Tibial nerve (tissue), 4 donors: ENCODE measurements around the gene PCK2. TPM values are rescaled to one million over a fixed set of nuclear protein-coding genes. Genes with fewer than 3 reads are reported as not detected.

Experiments
- DNase-seq, 2 donors: peaks; one replicate each; pipeline ENCODE4 v3.0.0-alpha.2; 2019; ENCODE audit warnings: low spot score in 2 of 2
- H3K27ac ChIP-seq, 4 donors: fragments of 200-600 bp; sonication (generic) in 3 of 4; one replicate each; pipeline ENCODE4 v1.5.1; 2017 to 2019; ENCODE audit warnings: mild to moderate bottlenecking in 1 of 4
- H3K27me3 ChIP-seq, 2 donors: fragments of 200-600 bp; sonication (generic) in 1 of 2; one replicate each; pipeline versions ENCODE4 v1.5.1 to v1.6.0; 2017 to 2019
- H3K36me3 ChIP-seq, 3 donors: fragments of 200-600 bp; sonication (generic); one replicate each; pipeline ENCODE4 v1.5.1; 2018 to 2019
- H3K4me1 ChIP-seq, 4 donors: fragments of 200-600 bp; sonication (generic) in 3 of 4; one replicate each; pipeline ENCODE4 v1.5.1; 2017 to 2019
- H3K4me3 ChIP-seq, 4 donors: fragments of 200-600 bp; sonication (generic) in 3 of 4; one replicate each; pipeline ENCODE4 v1.5.1; 2017 to 2019; ENCODE audit warnings: mild to moderate bottlenecking in 1 of 4, moderate library complexity in 1 of 4
- H3K9me3 ChIP-seq, 4 donors: fragments of 200-600 bp; sonication (generic) in 3 of 4; one replicate each; pipeline ENCODE4 v1.5.1; 2017 to 2019
- EP300 ChIP-seq, 2 donors: sonication (generic); formaldehyde crosslinking; IDR thresholded peaks; one replicate each; pipeline ENCODE4 v1.6.1; 2017; ENCODE audit warnings: antibody characterized with exemption in 2 of 2, mild to moderate bottlenecking in 1 of 2
- POLR2A ChIP-seq, 2 donors: fragments of 450-650 bp; IDR thresholded peaks; one replicate each; pipeline ENCODE4 v1.6.1; 2017; ENCODE audit warnings: antibody characterized with exemption in 2 of 2, mild to moderate bottlenecking in 2 of 2, moderate library complexity in 2 of 2
- WGBS, 2 donors: methylation state at CpG; one replicate each; pipeline ENCODE4 v1.1.5; 2018; 5-methylcytosine and 5-hydroxymethylcytosine counted together
- total RNA-seq, 4 donors: library from RNA; depleted of rRNA; stranded (reverse); fragments of >200 nt; gene quantifications; one replicate each; pipeline ENCODE4 v1.1.0, GENCODE V29; 2016
- TF ChIP-seq, protein P1 (sequence below), 5 experiments: fragments of 200-600 bp in 3 of 5; fragments of 450-650 bp in 2 of 5; sonication (generic) in 3 of 5; IDR thresholded peaks; one replicate each; pipeline ENCODE4 v1.5.1; 2016 to 2019; ENCODE audit warnings: antibody characterized with exemption in 5 of 5, mild to moderate bottlenecking in 3 of 5, moderate library complexity in 2 of 5

The PCK2 gene
- total RNA-seq, 4 donors from 2014 or later: 28.9 to 49.2 (median 34.3) TPM

DNA sequence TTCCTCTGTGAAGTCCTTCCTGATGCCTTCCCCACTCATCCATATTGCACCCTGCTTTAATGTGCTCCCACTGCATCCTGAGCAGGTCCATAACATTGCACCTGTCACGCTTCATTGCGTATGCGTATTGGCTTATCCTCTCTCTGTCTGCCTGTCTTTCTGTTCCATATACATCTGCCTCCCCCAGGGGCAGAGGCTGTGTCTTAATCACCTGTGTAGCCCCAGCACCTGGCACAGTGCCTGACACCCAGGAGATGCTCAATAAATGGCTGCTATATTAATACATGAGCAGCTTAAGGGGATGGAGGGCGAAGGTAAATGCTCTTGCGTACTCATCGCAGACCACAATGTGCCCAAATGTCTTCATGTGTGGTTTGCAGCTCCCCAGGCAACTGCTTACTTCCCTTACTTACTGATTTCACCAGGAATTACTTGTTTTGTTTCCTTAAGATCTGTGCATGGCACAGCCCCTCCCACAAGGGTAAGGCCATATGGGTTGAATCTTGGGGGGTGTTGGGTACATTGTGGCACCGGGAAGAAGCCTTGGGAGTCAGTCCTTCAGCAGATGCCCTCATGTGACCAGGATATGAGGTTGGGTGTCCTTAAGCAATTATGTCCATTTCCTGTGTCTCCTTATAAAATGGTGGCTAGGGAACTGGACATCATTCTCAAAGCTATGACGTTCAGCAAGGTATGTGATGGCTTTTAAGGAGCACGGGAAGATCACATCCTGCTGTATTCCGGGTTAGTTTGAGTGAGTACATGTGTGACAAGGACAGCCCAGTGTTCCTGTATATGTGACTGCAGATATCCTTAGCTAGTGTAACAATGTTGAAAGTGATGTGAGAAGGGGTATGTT lies 23.6 kb upstream of the PCK2 start:
- TF ChIP-seq POLR2A (IDR thresholded peaks at IDR 0.05) (no peak), EP300 (IDR thresholded peaks at IDR 0.05) (no peak)
- TF ChIP-seq, protein P1, sequence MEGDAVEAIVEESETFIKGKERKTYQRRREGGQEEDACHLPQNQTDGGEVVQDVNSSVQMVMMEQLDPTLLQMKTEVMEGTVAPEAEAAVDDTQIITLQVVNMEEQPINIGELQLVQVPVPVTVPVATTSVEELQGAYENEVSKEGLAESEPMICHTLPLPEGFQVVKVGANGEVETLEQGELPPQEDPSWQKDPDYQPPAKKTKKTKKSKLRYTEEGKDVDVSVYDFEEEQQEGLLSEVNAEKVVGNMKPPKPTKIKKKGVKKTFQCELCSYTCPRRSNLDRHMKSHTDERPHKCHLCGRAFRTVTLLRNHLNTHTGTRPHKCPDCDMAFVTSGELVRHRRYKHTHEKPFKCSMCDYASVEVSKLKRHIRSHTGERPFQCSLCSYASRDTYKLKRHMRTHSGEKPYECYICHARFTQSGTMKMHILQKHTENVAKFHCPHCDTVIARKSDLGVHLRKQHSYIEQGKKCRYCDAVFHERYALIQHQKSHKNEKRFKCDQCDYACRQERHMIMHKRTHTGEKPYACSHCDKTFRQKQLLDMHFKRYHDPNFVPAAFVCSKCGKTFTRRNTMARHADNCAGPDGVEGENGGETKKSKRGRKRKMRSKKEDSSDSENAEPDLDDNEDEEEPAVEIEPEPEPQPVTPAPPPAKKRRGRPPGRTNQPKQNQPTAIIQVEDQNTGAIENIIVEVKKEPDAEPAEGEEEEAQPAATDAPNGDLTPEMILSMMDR (IDR thresholded peaks at IDR 0.05): no peak
- Histone ChIP-seq H3K27me3 (peaks cover 0 to 36% of the 10 kb centered on the region in 2 donors), H3K9me3 (no peaks in the 10 kb centered on the region), H3K27ac (no peak overlapping the region), H3K4me3 (no peak overlapping the region), H3K4me1 (no peaks in the 10 kb centered on the region), H3K36me3 (no peaks in the 10 kb centered on the region)
- no peak for DNase-seq
- WGBS, 2 donors: 77 to 79% methylated on average over 10 of the region's 10 CpGs

DNA sequence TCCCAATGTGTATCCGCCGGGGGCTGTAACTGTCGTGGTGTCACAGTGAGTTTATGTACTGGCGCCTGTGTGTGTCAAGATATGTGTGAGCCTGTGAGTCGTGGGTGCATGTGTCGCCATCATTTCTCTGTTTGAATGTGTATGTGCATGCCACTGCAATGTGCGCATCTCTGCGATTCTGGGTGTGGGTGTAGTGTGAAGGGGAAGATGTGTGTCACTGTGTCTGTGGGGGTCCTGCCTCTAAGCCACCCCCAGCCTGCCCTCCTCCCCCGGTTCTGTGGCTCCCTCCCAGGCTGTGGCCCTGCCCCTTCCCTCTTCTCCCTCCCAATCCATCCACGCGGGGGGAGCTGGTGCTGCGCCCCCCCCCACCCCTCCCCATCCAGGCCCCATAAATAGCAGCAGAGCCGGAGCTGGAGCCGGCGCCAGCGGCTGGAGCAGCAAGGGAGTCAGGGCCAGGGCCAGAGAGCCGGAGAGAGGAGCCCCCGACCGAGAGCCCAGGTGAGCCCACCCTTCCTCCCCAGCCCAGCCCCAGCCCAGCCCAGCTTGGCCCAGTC lies 22.9 kb upstream of the PCK2 start, which contains the start of gene CPNE6:
Gene CPNE6 (plus strand): TSS at position 419 of the 554 bp plus-strand sequence. CDS start 1,375 bp downstream, outside the sequence.
- H3K27me3 ChIP-seq: peaks cover 0 to 36% of the 10 kb centered on the region in 2 donors
- H3K9me3 ChIP-seq: no peaks in the 10 kb centered on the region
- no peaks in the 10 kb centered on the region for H3K36me3 ChIP-seq
- H3K4me3 ChIP-seq: no peak within 1 kb of the TSS
- no peak for DNase-seq
- TF ChIP-seq POLR2A (IDR thresholded peaks at IDR 0.05) (no peak), EP300 (IDR thresholded peaks at IDR 0.05) (no peak)
- TF ChIP-seq, protein P1 (IDR thresholded peaks at IDR 0.05): no peak
- no peaks in the 10 kb centered on the region for H3K4me1 ChIP-seq
- 46 to 51% methylated on average over 13 to 18 of the region's 19 CpGs for WGBS, 2 donors
- H3K27ac ChIP-seq: no peak within 1 kb of the TSS

DNA sequence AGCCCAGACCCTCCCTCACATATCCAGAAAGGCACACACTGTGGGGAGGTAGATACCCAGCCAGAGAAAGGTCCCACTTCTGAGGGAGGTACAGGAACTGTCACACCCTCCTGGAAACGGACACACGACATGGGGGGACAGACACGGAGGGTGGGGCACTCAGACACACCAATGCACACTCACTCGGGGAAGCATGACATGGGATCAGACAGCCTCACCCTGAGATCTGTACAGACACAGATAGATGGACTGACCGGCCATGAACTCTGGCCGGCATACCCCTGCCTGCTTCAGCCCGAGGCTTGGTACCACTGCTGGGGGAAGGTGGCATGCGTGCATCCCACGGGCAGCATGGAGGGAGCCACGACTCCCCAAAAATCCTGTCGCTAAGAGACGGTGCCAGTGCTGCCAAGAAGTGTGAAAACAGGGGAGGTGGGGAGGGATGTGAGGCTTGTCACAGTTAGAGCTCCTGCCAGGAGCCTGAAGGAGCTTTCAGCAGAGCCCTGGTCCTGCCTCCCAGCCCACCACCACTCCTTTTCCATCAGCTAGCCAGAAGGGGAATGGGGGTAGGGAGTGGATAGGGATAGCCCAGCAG lies 22.2 kb upstream of the PCK2 start:
- Histone ChIP-seq H3K27ac (no peak overlapping the region), H3K4me3 (no peak overlapping the region), H3K36me3 (no peaks in the 10 kb centered on the region), H3K27me3 (peaks cover 0 to 36% of the 10 kb centered on the region in 2 donors), H3K4me1 (no peaks in the 10 kb centered on the region), H3K9me3 (no peaks in the 10 kb centered on the region)
- TF ChIP-seq POLR2A (IDR thresholded peaks at IDR 0.05) (no peak), EP300 (IDR thresholded peaks at IDR 0.05) (no peak)
- TF ChIP-seq, protein P1 (IDR thresholded peaks at IDR 0.05): no peak
- 68 to 75% methylated on average over 12 of the region's 12 CpGs for WGBS, 2 donors
- no peak for DNase-seq

DNA sequence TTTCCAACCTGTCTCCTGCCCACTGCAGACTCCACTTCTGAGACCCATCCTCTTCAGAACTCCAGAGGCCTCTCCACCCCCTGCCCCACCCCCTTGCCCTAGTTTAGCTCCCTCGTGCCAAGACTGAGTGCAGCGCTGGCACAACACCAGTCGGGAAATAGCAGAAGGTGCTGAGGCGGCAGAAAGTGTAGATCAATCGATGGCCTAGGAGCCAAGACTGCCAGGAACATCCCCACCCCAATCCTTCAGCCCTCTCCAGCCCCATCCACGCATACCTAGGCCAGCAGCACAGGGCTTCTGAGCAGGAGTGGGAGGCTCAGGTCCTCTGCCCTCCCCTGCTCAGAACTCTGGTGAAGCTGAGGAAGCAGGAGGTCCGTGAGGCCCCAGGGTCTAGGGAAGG lies 21.7 kb upstream of the PCK2 start:
- Histone ChIP-seq H3K4me3 (no peak overlapping the region), H3K27me3 (peaks cover 0 to 38% of the 10 kb centered on the region in 2 donors), H3K4me1 (no peaks in the 10 kb centered on the region), H3K9me3 (no peaks in the 10 kb centered on the region), H3K27ac (no peak overlapping the region), H3K36me3 (no peaks in the 10 kb centered on the region)
- TF ChIP-seq POLR2A (IDR thresholded peaks at IDR 0.05) (no peak), EP300 (IDR thresholded peaks at IDR 0.05) (no peak)
- TF ChIP-seq, protein P1 (IDR thresholded peaks at IDR 0.05): no peak
- WGBS, 2 donors: 46 to 52% methylated on average over 7 of the region's 7 CpGs
- no peak for DNase-seq
